ENCODE measurements around the gene SLC2A8.
A peak's percentile ranks its signal among the peaks of the same experiment; 100 is the strongest.

SLC2A8 gene

DNA sequence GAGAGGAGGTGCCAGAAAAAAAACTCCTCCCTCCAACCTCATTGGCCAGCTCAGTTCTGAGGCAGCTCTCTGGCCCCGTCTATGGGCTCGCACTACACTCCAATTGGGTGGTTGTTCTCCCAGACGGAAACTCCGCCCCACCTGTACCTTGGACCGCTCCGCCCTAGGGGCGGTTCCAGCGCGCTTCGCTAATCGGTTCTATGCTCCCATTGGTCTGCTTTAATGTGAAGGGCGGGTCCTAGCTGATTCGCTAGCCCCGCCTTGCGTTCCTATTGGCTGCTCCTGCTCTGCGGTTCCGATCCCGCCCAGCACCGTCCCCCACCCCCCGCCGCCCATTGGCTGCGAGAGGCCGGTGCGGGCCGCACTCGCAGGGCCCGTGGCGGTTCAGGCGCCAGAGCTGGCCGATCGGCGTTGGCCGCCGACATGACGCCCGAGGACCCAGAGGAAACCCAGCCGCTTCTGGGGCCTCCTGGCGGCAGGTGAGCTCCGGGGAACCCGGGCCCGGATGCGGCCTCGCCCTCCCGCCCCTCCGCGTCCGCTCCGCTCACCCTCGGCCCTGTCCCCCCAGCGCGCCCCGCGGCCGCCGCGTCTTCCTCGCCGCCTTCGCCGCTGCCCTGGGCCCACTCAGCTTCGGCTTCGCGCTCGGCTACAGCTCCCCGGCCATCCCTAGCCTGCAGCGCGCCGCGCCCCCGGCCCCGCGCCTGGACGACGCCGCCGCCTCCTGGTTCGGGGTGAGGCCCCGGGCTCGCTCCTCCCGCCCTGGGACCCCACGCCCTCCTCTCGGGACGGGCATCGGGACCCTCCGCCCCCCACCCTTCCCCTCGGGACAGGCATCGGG is at the start of gene SLC2A8:
SLC2A8 (plus strand) TSS at position 362 of the 838 bp plus-strand sequence; CDS start at position 424, 62 bp downstream.
- DNase-seq: peak; percentile 82

DNA sequence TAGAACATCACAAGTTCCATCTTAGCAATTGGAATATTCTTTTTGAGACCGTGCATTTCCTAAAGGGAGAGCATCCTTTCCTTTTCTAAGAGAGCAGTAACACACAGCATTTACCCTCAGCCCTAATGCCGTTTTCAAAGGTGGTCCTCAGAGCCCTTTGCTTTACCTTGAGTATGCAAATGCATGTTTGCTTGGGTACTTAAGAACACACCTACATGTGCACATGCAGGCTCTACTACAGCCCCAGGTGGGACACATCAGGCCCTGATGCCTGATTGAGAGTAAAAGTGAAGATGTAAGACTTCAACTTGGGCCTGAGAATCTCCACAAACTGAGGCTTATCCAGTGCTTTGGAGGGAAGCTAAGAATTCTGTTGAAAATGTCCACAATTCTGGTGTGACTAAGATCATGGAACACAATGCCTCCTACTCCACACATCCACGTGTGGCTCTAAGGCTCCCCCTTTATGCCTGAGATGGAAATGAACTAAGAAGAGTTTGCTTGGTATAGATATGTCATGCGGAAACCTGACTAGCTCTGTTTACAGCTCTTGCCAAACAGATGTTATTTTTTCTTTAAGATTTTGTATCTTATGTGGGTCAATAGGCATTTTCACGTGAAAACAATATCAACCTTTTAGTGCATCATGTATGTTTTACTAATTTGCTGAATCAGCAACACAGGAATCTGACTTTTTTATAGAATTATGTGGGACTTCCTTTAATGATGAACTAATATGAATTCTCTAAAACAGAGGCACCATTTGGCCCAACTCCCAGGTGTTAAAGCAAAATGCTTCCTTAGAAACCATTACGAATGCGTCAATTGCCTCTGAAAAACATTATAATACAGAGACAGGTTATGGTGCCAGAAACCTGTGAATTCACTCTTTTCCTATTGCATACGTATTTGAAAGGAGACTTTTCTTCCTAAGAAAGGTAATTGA is 48.9 kb upstream of the SLC2A8 start:
- DNase-seq: no peak

DNA sequence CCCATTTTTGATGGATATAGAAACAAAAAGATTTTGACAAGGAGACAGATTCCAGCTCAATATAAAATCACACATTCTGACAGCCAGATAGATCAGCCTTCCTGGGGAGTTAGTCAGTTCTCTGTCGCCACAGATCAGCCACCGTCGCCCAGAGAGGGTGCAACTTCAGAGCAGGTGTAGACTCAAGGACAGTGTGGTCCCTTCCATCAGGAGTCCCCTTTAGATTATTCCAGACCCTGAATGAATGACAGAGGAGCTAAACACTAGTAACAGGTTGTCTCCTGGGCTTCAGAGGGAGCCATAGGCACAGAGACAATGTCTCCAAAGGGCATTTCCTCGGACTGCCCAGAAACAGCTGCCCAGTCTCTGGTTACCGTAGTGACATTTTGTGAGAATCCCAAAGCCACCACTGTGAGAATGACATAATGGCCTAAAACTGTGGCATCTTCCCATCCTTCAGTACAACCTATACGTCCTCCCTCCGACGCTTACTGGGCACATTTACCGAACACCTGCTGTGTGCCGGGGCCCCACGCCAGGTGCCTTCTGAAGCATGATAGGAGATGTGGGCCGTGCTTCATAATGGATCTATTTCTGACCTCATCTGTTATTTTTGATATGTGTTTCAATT is 47.4 kb upstream of the SLC2A8 start:
- no peak for DNase-seq

GRCh38 chr9:127351182-127352166 is 45.5 kb upstream of the SLC2A8 start:
- DNase-seq: no peak

DNA sequence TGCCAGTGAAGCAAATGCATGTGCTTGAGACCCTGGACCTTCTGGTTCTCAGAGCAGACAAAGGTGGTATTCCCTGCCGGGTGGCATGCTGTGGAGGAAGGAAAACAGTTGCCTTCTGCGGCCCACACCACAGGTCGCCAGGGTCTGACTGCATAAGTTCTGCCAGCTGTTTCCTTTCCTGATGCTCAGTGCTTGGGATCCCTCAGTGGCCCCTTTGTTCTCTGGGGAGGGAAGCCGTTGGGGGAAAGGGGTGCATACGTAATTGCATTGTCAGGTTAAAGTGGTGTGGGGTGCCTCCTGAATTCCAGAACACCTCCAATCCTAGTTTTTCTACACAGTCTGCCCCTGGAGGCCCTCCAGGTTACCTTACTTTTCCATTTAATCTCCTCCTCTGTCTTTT is 43.1 kb upstream of the SLC2A8 start:
- DNase-seq: no peak

- no peak for DNase-seq
These were observed 40.1 kb upstream of the SLC2A8 start for GRCh38 chr9:127356906-127357305.

DNA sequence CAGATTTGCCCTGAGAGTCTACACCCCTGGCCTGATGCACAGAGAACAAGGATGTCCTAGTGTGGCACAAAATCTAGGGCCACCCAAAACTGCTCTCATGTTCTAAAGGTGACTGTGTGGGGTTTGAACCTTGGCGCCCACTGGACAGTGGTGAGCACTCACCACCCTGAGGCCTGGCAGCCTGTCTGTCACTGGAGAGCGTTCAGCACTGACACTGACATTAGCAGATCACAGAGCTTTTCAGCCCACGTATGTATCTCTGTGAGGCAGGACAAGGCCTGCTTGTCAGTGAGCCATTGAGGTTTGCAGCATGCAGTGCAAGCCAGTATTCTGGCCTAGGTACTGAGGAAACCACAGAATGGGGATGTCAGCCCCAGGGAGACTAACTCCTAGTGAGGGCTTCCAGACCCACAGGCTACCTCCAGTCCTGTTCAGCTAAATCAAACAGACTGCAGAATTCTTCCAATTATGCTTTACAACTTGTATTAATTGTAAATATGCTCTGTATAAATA is 38.9 kb upstream of the SLC2A8 start:
- no peak for DNase-seq

DNA sequence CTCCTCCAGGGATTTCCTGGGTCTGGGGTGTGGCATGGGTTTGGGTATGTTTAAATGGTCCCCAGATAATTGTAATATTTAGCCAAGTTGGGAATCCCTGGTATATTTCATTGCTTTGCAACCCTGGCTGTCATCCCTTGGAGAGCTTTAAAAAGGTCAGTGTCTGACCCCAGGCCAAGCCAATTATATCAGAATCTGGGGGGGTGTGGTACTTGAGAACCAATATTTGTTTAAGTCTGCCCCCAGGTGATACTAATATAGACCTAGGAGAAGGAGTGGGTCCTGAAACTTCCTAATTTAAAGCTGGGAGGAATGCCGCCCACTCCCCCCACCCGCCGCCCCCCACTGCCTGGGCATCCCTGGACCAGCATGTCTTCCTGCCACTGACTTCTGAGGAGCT is 38.2 kb upstream of the SLC2A8 start:
- DNase-seq: no peak

DNA sequence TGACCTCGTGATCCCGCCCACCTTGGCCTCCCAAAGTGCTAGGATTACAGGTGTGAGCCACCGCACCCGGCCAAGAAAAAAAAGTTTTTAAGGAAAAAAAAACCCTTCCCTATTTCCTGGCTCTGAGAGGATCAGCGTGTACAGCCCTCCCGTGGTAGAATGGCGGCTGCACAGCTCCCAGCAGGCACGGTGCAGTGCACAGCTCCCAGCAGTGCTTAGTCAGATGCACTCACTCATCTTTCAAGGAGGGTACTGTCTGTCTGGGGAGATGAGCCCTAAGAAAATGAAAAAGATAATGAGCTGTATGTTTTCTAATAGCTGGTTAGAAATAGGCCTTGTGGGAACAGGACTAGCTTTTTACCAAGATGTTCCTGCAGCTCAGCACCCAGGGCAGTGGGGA is 36.7 kb upstream of the SLC2A8 start:
- no peak for DNase-seq

GRCh38 chr9:127360829-127361228 is 36.1 kb upstream of the SLC2A8 start:
- no peak for DNase-seq

DNA sequence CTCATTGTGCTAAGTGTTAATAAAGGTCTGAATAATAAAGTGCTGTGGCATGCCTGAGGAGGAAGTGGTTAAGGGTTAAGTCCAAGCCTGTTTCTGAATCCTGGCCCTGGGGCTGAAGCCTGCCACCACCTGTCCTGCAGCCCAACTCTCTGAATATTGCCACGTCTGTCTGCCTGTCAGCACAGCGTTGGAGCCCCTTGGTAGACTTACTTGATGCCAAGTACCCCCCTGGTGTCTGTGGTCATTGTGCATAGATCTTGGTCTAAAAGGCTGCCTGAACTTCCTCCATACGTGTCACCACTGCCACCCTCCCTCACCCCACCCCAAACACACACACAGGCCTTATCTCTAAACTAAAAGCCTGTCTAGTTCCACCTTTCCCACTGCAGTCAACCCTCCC is 35.4 kb upstream of the SLC2A8 start:
- no peak for DNase-seq

DNA sequence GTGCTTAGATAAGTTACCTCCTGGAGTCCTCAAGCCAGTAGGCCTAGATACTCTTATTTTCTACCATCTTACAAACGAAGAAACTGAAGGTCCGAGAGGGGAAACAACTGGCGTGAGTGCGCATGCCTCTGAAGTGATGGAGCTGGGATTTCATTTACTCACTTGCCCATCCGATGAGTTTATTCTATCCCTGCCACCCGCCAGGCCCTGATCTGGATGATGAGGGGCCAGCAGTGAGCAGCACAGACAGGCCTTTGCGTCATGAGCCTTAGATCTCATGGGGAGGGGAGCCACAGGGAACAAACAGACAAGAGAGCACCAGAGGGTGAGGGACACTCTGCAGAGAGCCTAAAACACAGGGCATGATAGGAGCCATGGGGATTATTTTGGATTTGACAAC is 34.1 kb upstream of the SLC2A8 start:
- DNase-seq: no peak

DNA sequence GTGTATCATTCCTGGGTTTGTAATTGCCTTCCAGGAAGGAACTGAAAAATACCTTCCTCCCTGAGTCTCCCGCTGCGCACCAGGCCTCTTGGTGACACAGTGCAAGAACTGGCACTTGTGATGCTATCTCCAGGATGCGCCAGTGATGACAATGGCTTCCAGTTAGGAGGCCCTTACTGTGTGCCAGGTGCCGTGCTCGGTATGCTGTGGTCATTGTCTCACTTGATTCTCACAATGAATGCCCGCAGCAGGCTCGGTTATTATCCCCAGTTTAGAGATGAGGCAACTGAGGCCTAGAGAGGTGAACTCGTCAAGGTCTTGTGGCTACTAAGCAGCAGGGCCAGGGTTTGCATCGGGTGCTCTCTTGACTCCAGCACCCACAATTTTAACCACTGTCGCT is 31.5 kb upstream of the SLC2A8 start:
- no peak for DNase-seq

GRCh38 chr9:127366594-127366993 is 30.4 kb upstream of the SLC2A8 start:
- no peak for DNase-seq

DNA sequence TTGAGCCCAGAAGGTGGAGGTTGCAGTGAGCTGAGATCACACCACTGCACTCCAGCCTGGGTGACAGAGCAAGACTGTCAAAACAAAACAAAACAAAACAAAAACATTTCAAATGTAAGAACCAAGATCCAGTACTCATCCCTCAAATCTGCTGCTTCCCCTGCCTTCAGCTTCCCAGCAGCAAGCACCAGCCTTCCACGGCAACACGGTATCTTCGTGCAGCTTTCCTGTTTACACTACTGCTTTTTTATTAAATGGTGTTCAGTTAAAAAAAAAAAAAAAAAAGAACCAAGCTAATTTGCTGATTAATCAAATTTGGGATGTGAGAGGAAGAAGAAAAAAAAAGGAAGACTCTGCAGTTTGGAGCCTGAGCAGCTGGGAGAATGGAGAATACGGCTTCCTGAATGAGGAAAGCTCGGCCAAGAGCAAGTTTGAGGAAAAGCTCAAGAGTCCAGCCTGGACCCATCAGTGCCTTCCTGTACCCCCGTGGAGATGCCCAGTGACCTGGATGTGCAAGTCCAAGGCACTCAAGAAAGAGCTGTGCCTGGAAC is 28.0 kb upstream of the SLC2A8 start:
- no peak for DNase-seq

DNA sequence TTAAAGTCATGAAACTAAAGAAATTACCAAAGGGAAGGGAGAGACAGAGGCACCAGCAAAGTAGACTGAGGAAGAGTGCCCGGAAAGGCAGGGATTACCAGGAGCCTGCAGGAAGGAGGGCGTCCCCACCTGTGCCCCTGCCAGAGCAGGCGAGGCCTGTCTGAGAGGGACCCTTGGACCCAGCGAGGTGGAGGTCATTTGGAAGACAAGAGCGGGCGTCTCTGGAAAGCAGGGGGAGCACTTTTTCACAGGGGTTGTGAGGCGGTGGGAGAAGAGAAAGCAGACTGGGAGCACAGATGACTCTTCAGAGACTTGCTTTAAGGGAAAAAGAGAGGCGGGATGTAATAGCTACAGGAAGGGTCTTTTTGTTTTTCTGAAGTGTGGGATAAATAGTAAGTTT is 27.5 kb upstream of the SLC2A8 start:
- no peak for DNase-seq

DNA sequence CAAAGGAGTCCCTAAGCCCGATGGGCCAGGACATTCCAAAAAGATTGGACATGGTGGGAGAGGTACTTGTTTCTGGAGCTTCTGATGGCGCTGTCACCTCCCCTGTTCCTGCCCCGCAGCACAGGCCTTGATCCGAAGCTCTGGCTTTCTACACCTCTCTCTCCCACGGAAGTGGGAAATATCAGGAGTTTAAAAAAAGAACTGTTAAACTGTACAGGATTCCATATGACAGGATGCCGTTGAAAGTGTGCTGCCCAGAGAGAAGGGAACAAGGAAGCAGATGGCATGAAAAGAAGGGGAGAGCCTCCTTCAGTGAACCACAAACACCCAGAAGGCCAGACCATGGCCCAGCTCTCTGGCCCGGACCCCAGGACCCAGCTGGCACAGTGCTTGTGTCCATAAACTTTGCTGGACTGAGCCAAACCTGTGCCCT is 26.8 kb upstream of the SLC2A8 start:
- DNase-seq: no peak

DNA sequence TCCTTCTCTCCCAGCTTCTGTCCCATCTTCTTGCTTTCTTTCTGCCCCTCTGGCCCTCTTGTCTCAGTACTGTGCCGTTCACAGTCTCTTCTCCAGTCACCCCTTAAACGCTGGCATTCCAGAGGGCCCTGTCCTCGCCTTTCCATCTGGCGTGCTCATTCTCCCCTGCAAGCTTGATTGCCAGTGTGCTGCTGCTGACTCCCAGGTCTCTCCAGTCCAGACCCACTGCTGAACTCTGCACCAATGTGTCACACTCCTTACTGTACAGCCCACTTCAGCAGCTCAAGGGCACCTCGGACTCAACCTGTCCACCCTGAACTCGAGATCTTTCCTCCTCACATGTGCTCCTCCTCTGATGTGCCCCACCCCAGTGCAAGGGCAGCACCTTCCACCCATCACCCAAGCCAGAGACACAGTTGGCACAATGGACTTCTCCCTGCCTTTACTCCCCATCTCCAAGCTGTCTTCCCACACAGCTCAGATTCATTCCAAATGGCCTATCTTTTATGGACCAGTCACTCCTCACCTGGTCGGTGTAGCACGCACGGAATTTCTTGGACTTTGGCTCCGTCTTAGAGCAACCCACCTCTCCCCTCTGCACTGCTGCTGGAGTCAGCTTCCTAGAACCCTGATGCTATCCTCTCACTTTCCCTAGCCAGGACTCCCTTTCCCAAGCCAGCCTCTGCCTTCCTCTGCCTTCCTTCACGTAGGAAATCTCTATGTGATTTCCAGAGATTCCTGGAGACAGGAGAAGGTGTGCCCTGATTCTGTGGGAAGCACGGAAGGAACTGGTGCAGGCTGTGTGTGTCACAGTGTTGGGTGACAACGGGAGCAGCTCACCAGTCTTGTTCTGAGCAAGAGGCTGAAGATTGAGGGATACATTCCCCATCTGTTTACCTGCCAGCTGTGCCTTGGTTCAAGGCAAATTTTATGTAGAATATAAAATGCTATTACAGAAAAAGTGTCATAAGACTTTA is 26.0 kb upstream of the SLC2A8 start:
- DNase-seq: no peak

DNA sequence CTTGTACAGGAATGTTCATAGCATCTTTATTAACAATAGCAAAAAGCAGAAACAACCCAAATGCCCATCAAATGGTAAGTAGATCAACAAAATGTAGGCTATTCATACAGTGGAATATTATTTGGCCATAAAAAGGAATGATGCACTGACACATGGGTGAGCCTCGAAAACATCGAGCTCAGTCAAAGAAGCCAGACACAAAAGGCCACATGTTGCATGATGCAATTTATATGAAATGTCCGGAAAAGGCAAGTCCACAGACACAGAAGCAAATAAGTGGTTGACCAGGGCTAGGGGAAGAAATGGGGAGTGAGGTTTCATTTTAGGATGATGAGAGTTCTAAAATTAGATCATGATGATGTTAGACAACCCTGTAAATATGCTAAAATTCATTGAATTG is 16.5 kb upstream of the SLC2A8 start:
- DNase-seq: no peak

DNA sequence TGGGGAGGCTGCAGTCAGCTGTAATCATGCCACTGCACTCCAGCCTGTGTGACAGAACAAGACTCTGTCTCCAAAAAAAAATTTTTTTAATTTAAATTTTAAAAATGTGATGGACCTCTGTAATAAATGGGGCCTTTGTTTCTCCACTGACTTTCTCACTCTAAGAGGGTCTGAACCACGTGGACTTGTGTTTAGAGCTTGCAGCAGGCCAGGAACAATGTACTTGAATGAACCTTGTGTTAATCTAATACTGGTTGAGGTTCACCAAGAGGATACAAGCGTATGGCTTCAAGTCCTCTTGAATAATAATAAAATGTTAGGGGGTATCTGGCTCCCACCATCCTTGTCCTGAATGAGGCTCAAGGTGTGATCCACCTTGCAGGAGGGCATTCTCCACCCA is 14.4 kb upstream of the SLC2A8 start:
- DNase-seq: no peak

All from activated gamma-delta T cell treated with Interleukin-2 at 50 U/mL for 16 hours (primary cell).